NCI-H187 (cell line): Measurements from ENCODE around the gene POLR2C.
"Not testable (repeated sequence)": the region's sequence is repeated elsewhere in the genome, so short reads cannot be mapped to it uniquely, and the experiment has no call there.

Experiments used
- DNase-seq, 2 experiments: peaks; one replicate each; lab custom pipeline; 2025; lab: John Stamatoyannopoulos, UW

Gene POLR2C

DNA sequence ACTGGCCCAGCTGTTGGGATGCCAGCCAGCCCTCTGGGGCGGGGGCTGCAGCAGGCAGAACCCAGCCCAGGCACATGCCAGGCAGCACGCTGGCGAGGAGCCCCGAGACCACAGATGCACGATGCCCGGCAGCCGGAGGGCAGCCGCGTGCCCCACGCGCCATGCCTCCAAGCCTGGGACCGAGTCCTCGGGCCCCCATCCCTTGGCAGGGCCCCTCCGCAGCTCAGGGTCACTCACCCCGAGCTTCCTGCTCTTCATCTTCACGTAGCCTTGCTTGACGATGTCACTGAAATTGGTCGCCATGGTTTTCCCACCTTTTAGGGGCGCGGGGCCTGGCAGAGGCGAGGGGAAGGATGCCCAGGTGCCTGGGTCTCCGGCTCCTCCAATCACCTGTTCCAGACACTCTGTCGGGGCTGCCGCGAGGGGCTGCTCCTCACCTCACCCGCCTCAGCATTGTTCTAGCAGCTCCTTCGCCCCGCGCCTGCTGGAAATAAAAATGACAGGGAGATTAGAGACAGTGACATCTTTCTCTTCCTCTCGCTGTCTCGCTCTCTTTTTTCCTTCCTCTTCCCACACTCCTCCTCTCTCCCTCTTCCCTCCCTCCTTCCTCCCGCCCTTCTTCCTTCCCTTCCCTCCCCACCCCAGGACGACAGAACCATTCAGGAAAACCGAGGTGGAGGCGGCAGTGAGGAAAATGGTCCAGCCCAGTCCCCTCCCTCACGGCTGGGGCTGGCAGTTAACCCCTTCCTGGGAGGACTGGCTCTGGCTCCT, 16.9 kb downstream of the POLR2C start:
- DNase-seq = peak; percentile 7 to 60

DNA sequence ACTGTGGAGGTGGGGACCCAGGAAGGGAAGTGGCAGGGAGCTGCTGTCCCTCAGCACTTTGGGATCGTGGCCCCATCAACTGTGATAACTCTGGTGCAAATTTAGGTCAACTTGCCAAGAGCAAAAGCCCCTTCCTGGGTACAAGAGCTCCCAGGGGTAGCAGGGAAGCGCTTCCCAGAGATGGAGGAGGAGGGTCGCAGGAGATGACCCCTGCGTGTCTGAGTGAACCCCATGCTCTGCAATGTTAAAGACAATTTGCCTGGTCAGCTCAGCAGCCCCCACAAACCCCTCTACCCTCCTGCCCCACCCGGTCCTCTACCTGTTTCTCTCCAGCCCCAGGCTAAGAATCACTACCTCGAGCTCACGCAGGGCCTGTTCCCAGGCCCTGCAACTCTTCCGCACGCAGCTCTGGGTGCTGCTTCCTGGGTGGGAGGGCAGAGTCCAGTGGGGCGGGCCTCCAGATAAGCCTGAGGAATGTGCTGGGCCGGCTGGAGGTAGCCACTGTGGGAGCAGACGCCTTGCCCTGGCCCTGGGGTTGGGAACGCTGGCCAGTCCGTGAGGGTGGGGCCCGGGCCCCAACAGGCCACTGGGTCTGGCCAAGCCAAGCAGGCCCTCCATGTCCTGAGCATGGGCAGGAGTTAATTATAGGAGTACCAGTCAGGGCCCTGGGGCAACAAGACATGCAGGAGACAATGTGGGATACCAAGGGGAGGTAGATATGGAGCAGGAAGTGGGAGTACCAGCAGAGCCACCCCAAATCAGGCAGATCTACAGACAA, 17.7 kb downstream of the POLR2C start:
- no peak for DNase-seq

DNA sequence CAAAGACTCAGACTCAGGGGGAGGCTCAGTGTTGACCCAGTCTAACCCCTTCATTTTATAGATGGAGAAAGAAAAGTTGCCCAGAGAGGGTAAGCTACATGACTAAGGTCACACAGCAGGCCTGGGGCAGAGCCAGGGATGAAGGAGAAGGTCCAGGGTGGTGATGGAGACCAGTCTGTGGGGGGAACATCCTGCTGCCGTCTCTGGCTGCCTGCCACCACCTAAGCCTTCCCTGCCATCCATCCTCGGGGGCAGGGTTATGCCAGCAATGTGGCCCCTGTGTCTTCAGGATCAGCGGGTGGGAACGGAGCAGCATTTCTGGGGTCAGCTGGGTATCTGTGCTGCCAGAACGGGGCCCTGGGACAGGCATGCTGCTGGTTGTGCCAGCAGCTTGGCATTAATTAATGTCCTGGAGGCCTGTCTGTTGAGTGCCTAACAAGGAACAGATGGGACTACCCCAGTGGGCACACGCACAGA, 18.3 kb downstream of the POLR2C start:
- no peak for DNase-seq

DNA sequence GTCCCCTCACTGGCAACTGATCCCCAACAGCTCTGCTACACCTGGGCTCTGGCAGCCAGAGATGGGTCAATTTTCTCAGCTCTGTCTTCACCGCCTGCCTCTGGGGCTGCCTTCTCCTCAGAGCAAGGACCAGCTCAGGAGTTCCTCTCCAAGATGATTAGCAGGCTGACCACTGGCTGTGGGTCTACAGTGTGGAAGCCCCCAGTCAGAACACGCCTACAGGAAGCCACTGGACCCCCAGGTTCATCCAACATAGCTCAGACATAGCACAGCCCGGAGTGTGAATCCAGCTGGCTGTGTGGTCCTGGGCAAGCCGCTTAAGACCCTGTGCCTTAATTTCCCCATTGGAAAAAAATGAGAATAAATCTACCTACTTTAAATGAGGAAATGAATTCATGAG, 18.9 kb downstream of the POLR2C start:
- no peak for DNase-seq

DNA sequence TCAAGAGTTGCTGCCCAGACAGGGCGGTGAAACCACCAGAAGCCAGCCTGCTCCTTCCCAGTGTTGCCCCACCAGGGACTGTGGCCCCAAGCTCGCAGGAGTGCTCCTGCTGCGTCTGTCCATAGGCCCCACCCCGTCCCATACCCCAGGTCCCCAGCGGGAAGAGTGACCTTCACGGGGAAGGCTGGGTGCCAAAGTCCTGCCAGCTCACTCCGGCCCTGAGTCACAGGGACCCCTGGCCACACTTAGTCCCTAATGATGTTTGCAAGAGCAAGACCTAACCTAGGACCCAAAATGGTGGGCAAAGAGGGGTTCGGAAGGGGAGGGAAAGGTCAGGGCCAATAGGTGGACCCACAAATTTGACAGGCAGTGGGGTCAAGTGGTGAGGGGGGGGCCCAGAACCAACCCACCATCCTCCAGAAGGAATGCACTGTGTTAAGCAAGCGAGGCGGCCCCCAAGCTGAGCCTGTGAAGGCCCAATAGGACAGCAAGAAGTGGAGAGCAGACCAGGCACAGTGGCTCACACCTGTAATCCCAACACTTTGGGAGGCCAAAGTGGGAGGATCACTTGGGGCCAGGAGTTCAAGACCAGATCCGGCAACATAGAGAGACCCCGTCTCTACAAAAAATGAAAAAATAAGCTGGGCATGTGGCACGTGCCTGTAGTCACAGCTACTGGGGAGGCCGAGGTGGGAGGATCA, 20.5 kb downstream of the POLR2C start:
- no peak for DNase-seq

DNA sequence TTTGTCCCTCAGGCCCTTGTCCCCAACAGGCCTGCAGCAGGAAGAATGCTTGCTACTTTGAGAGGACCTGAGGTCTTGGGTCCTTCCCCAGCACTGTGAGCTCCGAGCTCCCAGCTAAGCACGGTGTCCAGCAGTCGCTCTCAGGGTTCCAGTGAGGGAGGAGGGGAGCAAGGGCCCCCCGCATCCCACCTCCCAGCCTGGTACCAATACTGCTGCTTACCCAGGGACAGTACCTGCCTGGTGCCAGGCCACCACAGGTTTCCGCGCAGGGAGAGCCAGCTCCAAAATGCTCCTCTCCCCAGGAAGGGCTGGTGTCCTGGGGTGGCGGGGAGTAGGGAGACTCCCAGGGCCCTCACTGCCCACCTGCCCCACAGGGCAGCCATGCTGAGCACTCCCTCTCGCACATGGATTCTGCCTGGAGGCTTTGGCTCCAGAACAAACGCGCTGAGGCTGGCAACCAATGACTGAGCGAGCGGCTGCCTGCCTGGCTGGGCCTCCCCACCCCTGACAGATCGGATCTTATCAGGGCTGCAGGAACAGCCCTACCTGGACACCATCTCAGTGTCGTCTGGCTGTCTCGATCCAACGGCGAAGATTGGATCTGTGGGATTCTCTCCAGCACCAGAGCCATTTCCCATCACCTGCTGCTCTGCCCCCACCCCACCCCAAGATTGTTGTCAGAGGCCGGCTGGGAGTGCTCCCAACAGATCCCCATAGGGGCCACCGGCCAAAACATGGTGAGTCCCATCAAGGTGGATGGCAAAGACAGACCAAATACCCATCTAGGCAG, 21.4 kb downstream of the POLR2C start:
- DNase-seq = no peak

DNA sequence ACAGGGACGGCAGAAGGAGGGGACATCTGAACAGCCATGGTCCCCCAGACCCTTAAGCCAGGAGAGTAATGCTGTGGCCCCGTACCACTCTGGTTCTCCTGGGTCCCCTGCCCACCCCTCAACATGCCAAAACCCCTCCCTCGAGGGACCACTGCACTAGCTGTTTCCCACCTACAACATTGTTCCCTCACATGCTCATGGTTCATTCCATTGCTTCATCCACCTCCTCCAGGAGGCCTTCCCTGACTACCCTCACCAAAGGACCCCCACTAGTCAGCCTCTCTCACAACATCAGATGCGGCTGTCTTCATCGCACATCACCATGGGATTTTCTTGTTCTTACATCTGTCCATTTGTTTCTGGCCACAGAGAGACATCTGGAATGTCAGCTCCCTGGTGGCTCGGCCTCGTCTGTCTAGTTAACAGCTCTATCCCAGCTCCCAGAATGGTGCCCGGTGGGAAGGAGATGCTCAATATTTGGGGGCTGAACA, 22.1 kb downstream of the POLR2C start:
- no peak for DNase-seq

DNA sequence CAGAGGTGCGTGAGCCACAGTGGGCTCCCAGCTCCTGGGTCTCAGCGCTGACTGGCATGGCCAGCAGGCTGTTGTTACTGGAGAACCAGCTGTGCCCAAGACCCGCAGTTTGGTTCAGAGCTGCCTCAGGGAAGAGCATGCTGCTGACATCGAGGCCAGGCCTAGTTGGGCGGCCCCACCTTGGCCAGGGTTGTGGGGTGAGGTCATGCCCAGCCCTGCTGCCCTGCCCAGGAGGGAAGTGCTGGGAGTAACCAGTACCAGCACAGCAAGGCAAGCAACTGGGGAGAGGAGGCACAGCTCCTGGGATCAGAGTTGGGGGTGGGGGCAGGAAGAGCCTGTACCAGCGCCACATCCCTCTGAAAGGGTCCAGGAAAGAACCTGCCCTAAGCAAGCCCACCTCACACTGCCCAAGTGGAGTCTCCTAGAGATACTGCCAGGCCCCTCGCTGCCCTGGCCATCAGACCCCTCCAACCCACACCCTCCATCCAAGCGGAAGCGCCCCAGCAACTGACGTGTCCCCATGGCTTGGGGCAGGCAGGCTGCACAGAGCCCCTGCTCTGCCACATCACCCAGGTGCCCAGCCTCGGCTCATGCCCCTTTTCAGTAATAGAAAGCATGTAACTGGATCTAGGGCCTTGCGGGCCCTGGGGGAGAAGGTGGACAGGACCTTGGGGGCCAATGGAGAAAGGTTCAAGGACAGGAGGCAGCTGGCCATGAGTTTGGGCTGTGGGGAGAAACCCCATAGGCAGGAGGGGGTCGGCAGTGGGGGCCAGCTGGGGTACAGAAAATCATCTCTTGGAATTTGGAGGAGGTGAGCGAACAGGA, 22.8 kb downstream of the POLR2C start:
- DNase-seq = no peak

DNA sequence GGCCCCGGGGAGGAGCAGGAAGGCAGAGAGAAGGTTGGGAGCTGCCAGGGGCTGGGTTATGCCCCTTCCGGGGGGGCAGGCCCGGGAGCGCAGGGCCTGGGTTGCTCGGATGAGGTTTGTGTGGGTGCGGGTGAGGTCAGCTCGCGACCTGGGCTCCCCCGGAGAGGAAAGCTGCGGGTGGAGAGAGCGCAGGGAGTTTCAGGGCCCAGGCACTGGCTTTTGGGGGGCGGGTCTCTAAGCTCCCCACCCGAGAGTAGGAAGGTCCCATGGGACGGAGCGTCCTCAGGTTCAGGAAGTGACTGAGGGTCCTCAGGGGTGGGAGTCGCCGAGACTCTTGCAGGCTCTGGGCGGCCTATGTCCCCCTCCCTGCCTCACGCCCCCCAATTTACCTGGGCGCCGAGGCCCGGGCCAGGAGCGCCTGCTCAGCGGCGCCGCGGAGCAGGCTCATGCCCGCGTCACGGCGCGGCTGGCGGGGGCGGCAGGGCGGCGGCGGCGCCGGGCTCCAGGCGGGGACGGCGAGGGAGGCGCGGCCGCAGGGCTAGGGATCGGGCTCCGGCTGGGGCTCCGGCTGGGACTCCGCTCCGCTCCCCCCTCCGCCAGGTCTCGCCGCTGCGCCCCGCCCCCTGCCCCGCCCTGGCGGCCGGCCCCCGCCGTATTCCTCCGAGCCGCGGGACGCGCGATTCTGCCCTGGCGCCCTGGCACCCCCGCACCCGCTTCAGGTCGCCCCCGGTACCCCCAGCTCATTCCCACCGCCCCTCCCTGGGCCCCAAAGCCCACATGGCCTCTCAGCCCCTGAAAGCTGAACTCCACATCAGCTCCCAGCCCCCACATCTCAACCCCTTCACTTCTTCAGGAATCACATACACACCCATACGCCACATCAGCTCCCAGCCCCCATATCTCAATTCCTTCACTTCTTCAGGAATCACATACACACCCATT, 23.7 kb downstream of the POLR2C start, which contains the start of gene DOK4:
TSS of gene DOK4 (minus strand) at position 578 of the 942 bp plus-strand sequence. CDS start 6,986 bp downstream, outside the sequence.
- peak in 1 of 2 experiments; percentile 30 for DNase-seq

DNA sequence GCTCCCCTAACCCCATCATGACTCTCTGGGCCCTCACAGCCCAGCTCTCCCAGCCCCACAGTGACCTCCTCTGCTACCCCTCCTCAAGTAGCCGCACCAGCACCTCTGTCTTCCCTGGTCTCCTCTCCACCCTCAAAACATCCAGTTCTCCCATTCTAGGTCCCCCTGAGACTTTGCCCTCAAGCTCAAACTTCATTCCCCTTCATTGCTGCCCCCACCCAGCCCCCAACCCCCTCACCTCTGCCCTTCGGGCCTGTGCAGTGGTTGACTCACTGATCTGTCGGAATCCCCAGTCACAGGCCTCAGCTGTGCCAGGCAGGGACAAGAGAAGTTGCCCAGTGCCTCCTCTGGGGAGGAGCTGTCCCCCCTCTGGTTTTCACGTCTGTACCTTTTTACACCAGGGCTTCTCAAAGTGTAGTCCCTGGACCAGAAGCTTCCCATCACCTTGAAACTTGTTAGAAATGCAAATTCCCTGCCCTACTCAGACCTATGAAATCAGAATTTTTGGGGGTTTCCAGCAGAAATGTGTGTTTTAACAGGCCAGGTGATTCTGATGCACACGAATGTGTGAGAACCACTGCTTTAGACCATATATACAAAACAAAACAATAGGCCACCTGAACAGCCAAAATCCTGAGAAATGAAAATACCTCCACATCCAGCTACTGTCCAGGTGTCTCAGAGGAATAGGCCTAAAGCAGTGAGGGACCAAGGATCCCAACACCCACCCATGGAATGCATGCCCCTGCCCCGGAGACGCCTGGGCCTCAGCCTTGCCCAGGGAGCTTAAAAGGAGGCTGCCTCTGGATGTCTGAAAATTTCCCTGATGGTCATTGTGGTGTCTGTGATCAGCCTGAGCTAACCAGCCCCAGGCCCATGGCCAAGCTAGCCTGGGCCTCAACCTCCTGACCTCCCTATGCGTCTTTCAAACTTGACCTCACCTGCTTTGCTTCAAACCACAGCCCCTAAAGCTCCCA, 24.7 kb downstream of the POLR2C start:
- no peak for DNase-seq

DNA sequence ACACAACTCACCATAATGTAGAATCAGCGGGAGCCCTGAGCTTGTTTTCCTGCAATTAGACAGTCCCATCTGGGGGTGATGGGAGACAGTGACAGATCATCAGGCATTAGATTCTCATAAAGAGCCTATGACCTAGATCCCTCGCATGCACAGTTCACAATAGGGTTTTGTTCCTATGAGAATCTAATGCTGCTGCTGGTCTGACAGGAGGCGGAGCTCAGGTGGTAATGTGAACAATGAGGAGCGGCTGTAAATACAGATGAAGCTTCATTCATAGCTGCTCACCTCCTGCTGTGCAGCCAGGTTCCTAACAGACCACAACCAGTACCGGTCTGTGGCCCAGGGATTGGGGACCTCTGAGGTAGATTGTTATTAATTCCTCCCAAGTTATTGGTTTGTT, 26.8 kb downstream of the POLR2C start:
- DNase-seq = no peak

DNA sequence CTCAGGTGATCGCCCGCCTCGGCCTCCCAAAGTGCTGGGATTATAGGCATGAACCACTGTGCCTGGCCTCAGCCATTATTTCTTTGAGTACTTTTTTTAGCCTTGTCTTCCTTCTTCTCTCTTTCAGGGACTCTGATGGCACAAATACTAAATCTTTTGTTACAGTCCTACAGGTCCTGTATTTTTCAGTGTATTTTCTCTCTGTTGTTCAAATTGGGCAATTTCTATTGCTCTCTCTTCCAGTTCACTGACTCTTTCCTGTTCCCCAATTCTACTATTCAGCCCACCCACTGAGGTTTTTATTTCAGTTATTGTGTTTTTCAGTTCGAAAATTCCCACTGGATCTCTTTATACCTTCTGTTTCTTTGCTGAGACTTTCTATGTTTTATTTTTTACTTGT, 31.3 kb downstream of the POLR2C start:
- no peak for DNase-seq

DNA sequence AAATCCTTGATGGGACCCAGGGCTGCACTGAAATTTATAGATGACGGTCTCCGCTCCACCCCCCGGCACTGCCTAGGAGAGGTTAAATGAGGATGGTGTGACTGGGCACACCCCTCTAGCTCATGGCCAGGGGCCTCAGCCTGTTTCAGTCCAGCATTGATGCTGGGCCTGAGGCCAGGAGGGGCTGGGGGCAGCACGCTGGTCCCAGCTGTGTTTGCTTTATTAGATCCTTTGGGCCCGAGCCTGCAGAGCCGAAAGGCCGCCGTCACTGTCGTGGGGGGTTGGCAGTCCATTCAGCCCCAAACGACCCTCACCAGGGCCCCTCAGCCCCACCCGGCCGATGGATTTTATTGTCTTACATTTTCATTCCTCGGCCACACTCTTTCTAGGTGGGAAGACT, 34.6 kb downstream of the POLR2C start:
- no peak for DNase-seq

DNA sequence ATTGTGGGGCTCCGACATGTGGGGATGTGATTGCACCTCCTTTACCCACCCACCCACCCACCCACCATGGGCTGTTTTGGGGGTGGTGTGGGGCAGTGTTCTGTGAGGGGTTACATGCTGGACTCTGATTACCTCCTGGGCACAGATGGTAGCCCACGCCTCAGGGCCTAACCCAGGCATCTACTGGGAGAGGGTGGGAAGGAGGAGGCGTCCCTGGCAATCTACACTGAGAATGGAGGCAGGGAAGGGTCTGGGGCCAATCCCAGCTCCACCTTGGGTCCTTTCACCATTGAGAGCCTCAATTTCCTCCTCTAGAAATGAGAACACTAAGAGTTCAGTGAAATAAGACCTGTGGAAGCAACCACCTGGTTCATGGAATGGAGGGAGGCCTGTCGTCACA, 35.6 kb downstream of the POLR2C start:
- DNase-seq = no peak

DNA sequence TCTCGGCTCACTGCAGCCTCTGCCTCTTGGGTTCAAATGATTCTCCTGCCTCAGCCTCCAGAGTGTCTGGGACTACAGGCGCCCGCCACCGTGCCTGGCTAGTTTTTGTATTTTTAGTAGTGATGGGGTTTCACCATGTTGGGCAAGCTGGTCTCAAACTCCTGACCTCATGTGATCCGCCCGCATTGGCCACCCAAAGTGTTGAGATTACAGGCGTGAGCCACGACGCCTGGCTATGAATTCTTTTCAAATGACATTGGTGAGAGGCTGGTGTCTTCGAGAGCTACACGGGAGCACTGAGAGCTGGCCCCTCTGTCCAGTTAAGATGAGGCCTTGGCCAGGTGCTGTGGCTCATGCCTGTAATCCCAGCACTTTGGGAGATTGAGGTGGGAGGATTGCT, 37.5 kb downstream of the POLR2C start:
- DNase-seq = not testable (repeated sequence)

DNA sequence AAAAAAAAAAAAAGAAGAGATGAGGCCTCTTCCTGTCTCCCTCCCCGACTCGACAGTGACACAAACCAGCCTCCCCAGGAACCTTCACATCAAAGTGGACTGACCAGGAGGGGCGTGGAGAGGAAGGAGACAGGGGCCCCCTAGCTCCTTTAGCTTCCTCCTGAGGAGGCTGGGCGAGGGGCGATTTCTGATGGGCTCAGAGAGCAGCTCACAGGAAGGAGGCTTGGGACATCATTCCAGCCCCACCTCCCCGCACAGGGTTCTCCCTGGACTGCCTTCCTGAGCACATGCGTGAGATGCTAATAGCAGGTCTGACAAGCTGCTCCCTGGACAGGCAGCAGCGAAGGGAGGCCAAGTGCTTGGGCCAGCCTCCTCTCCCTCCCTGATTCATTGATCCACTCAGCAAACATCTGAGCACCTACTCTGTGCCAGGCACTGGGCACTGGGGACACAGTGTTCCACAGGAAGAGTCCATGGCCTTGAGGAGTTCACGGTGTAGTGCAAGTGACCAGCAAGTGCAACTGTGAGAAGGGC, 38.2 kb downstream of the POLR2C start:
- DNase-seq = no peak

DNA sequence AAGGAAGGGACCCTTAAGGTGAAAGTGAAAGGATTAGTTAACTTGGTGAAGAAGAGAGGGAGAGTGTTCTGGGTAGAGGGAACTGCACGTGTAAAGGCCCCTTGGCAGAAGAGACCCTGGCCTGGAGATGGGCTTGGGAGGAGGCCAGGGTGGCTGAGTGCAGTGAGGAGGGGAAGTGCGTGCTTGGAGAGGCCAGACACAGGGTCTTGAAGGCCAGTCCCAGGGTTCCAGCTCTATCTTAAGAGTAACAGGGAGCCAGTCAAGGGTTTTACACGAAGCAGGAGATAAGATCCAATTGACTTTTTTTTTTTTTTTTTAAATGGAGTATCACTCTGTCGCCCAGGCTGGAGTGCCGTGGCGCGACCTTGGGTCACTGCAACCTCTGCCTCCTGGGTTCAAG, 39.0 kb downstream of the POLR2C start:
- no peak for DNase-seq
